Stimulated activated naive B cell treated with anti-CD40 and anti-IgM and Interleukin-4, amounts not matched to agents 10 μg/mL and 1 μg/mL and 100 μg/mL, for 72 hours (primary cell): Measurements from ENCODE around the gene AKT3.

ENCODE experiments used
- ATAC-seq, 2 donors: fragments of 150-1000 bp; cut with Tn5 transposase; replicated peaks; 2 replicates each; pipeline ENCODE4 v1.10.0; 2021; ENCODE audit warnings: moderate library complexity in 1 of 2
- DNase-seq: peaks from one replicate; pipeline ENCODE4 v3.0.0; 2021
- H3K27ac Mint-ChIP-seq: one replicate; pipeline ENCODE4 v1.8.0; 2022; ENCODE audit warnings: mild to moderate bottlenecking, mixed read lengths
- H3K27me3 Mint-ChIP-seq, 2 donors: one replicate each; pipeline ENCODE4 v1.8.0; 2022; ENCODE audit warnings: mixed read lengths in 2 of 2
- H3K36me3 Mint-ChIP-seq, 2 donors: one replicate each; pipeline ENCODE4 v1.8.0; 2022; ENCODE audit warnings: mixed read lengths in 2 of 2, mild to moderate bottlenecking in 1 of 2
- H3K4me1 Mint-ChIP-seq, 2 donors: one replicate each; pipeline ENCODE4 v1.8.0; 2022; ENCODE audit warnings: mixed read lengths in 2 of 2, mild to moderate bottlenecking in 1 of 2
- H3K4me3 Mint-ChIP-seq, 2 donors: one replicate each; pipeline ENCODE4 v1.8.0; 2022; ENCODE audit warnings: mild to moderate bottlenecking in 2 of 2, mixed read lengths in 2 of 2, moderate library complexity in 1 of 2
- H3K9me3 Mint-ChIP-seq, 2 donors: one replicate each; pipeline ENCODE4 v1.8.0; 2022; ENCODE audit warnings: mixed read lengths in 2 of 2, mild to moderate bottlenecking in 1 of 2

The AKT3 gene

GRCh38 chr1:243572940-243573339, 277.1 kb downstream of the AKT3 start:
- Mint-ChIP-seq H3K4me3 (no peak overlapping the region), H3K9me3 (peaks cover 5 to 7% of the 10 kb centered on the region in 2 donors), H3K27me3 (no peaks in the 10 kb centered on the region), H3K4me1 (peaks cover 3 to 10% of the 10 kb centered on the region in 2 donors), H3K36me3 (peaks cover 26 to 41% of the 10 kb centered on the region in 2 donors), H3K27ac (no peak overlapping the region)
- no peak for DNase-seq
- ATAC-seq, result no peak

- H3K4me1 Mint-ChIP-seq, result peaks cover 0 to 4% of the 10 kb centered on the region in 2 donors
- no peak for DNase-seq
Observed at GRCh38 chr1:243568793-243569192, 281.2 kb downstream of the AKT3 start.

DNA sequence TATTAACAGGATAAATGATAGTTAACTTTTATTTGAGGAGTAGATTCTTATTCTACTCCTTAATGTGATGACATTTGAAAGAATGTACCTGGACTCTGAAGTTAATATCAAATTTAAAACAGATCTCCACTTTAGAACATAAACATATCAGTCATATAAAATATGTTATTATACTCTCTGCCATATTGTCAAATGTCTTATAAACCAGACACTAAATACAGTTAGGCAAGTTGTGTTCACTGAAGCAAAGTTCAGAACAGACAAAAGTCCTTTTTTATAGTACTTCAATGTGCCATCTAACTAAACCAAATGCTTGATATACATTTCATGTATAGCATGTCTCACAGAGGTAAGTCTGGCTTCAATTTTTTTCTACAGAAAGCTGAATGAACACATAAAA, 285.2 kb downstream of the AKT3 start:
- DNase-seq, result no peak
- no peaks in the 10 kb centered on the region for H3K27me3 Mint-ChIP-seq
- H3K36me3 Mint-ChIP-seq, result peaks cover 25 to 40% of the 10 kb centered on the region in 2 donors
- no peak overlapping the region for H3K27ac Mint-ChIP-seq
- H3K4me1 Mint-ChIP-seq, result peaks cover 0 to 4% of the 10 kb centered on the region in 2 donors
- ATAC-seq, result no peak
- no peak overlapping the region for H3K4me3 Mint-ChIP-seq
- H3K9me3 Mint-ChIP-seq, result peaks cover 0 to 6% of the 10 kb centered on the region in 2 donors

More at GRCh38 chr1:243568793-243569192, 281.2 kb downstream of the AKT3 start:
- no peaks in the 10 kb centered on the region for H3K9me3 Mint-ChIP-seq
- peaks cover 17 to 32% of the 10 kb centered on the region in 2 donors for H3K36me3 Mint-ChIP-seq
- ATAC-seq, result no peak
- H3K27me3 Mint-ChIP-seq, result no peaks in the 10 kb centered on the region
- H3K27ac Mint-ChIP-seq, result no peak overlapping the region
- no peak overlapping the region for H3K4me3 Mint-ChIP-seq

GRCh38 chr1:243563732-243564131, 286.3 kb downstream of the AKT3 start:
- Mint-ChIP-seq H3K27me3 (no peaks in the 10 kb centered on the region), H3K9me3 (peaks cover 0 to 6% of the 10 kb centered on the region in 2 donors), H3K27ac (no peak overlapping the region), H3K4me1 (peaks cover 0 to 4% of the 10 kb centered on the region in 2 donors), H3K36me3 (peaks cover 27 to 41% of the 10 kb centered on the region in 2 donors), H3K4me3 (no peak overlapping the region)
- ATAC-seq (no peak), DNase-seq (no peak)

DNA sequence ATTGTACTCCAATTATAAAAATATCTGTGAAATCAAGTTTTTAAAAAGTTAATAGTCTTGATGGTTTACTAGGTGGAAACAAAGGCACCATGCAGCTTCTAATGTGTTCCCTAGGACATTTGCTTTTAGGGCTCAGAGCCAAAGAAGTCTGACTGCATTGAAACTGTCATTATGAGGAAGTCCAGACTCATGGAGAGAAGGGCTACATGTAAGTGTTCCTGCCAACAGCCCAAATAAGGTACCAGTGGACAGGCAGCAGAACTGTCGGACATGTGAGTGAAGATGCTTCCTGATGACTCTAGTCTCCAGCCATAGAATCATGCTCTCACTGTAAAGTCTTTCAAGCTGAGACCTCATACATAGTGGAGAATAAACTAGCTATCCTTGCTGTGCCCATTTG, 287.6 kb downstream of the AKT3 start:
- Mint-ChIP-seq H3K4me3 (no peak overlapping the region), H3K4me1 (peaks cover 0 to 4% of the 10 kb centered on the region in 2 donors), H3K27ac (no peak overlapping the region), H3K9me3 (peaks cover 0 to 6% of the 10 kb centered on the region in 2 donors), H3K27me3 (no peaks in the 10 kb centered on the region), H3K36me3 (peaks cover 25 to 35% of the 10 kb centered on the region in 2 donors)
- ATAC-seq (no peak), DNase-seq (no peak)

DNA sequence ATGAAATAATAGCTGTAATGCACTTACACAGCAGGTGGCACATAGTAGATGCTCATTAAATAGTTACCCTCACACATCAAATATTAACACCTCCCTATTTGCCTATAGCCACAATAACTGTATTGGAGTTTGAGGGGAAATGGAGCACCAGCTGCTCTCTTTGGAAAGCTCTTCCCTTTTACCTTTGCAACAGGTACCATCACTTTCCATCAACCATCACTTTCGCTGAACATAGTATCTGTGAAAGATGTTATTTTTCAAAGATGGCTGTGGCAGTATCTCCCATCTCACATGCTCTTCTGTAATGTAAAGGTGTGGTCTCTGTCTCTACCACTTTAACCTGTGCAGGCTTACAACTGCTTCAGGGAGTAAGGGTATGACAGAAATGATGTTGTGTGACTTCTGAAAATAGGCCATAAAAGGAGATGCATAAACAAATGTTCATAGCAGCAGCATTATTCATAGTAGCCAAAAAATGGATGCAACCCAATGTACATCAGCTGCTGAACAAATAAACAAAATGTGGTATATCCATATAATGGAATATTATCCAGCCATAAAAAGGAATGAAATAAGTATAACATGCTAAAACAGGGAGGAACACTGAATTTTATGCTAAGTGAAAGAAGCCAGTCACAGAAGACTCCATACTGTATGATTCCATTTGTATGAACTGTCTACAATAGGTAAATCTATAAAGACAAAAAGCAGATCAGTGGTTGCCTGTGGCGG, 288.3 kb downstream of the AKT3 start:
- Mint-ChIP-seq H3K4me1 (peaks cover 0 to 4% of the 10 kb centered on the region in 2 donors), H3K27me3 (no peaks in the 10 kb centered on the region), H3K9me3 (peaks cover 0 to 6% of the 10 kb centered on the region in 2 donors), H3K36me3 (peaks cover 20 to 29% of the 10 kb centered on the region in 2 donors), H3K4me3 (no peak overlapping the region), H3K27ac (no peak overlapping the region)
- DNase-seq (no peak), ATAC-seq (no peak)

- no peaks in the 10 kb centered on the region for H3K4me1 Mint-ChIP-seq
- ATAC-seq (no peak), DNase-seq (no peak)
- no peak overlapping the region for H3K27ac Mint-ChIP-seq
- H3K27me3 Mint-ChIP-seq, result no peaks in the 10 kb centered on the region
- no peak overlapping the region for H3K4me3 Mint-ChIP-seq
- H3K36me3 Mint-ChIP-seq, result peaks cover 17 to 20% of the 10 kb centered on the region in 2 donors
- H3K9me3 Mint-ChIP-seq, result peaks cover 0 to 6% of the 10 kb centered on the region in 2 donors
Observed at GRCh38 chr1:243559575-243560162, 290.4 kb downstream of the AKT3 start.

- no peaks in the 10 kb centered on the region for H3K27me3 Mint-ChIP-seq
- H3K27ac Mint-ChIP-seq, result no peak overlapping the region
- ATAC-seq, result no peak
- no peak overlapping the region for H3K4me3 Mint-ChIP-seq
- H3K4me1 Mint-ChIP-seq, result no peaks in the 10 kb centered on the region
- peaks cover 16 to 20% of the 10 kb centered on the region in 2 donors for H3K36me3 Mint-ChIP-seq
- H3K9me3 Mint-ChIP-seq, result peaks cover 0 to 6% of the 10 kb centered on the region in 2 donors
- no peak for DNase-seq
Observed at GRCh38 chr1:243558576-243558975, 291.5 kb downstream of the AKT3 start.

- no peaks in the 10 kb centered on the region for H3K27me3 Mint-ChIP-seq
- H3K9me3 Mint-ChIP-seq, result peaks cover 0 to 6% of the 10 kb centered on the region in 2 donors
- H3K36me3 Mint-ChIP-seq, result peaks cover 15 to 20% of the 10 kb centered on the region in 2 donors
- no peaks in the 10 kb centered on the region for H3K4me1 Mint-ChIP-seq
- H3K27ac Mint-ChIP-seq, result no peak overlapping the region
- no peak for ATAC-seq
- DNase-seq, result no peak
- no peak overlapping the region for H3K4me3 Mint-ChIP-seq
Observed at GRCh38 chr1:243557866-243558265, 292.2 kb downstream of the AKT3 start.

DNA sequence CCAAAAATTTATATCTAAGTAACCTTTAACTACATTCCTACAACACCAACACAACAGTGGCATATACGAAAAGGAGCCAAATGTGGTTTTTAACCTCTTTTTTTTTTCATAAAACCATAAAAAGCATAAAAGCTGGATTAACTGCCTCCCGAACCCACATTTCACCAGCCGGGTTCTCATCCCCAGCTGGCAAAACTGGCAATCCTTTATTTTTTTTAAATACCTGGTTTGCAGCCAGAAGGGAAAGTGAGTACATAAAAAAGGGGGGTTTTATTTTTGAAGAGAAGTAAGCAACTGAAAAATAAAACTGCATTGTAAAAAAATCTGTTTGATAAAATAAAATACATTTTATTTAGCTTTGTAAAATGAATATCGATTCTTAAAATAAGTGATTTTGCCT, 295.4 kb downstream of the AKT3 start:
- no peaks in the 10 kb centered on the region for H3K27me3 Mint-ChIP-seq
- peaks cover 7 to 10% of the 10 kb centered on the region in 2 donors for H3K36me3 Mint-ChIP-seq
- no peak for ATAC-seq

GRCh38 chr1:243553090-243553489, 297.0 kb downstream of the AKT3 start:
- no peak for ATAC-seq
- Mint-ChIP-seq H3K4me3 (no peak overlapping the region), H3K36me3 (peaks cover 7 to 13% of the 10 kb centered on the region in 2 donors), H3K27ac (no peak overlapping the region), H3K4me1 (peaks cover 0 to 7% of the 10 kb centered on the region in 2 donors), H3K9me3 (no peaks in the 10 kb centered on the region), H3K27me3 (no peaks in the 10 kb centered on the region)
- no peak for DNase-seq

More for the DNA sequence above, 295.4 kb downstream of the AKT3 start:
- no peak overlapping the region for H3K4me3 Mint-ChIP-seq
- no peaks in the 10 kb centered on the region for H3K9me3 Mint-ChIP-seq
- H3K27ac Mint-ChIP-seq, result no peak overlapping the region
- no peaks in the 10 kb centered on the region for H3K4me1 Mint-ChIP-seq
- no peak for DNase-seq

GRCh38 chr1:243550276-243550675, 299.8 kb downstream of the AKT3 start:
- DNase-seq, result no peak
- H3K4me3 Mint-ChIP-seq, result no peak overlapping the region
- H3K9me3 Mint-ChIP-seq, result peaks cover 0 to 2% of the 10 kb centered on the region in 2 donors
- H3K36me3 Mint-ChIP-seq, result peaks cover 13 to 24% of the 10 kb centered on the region in 2 donors
- ATAC-seq, result no peak
- no peak overlapping the region for H3K27ac Mint-ChIP-seq
- no peaks in the 10 kb centered on the region for H3K27me3 Mint-ChIP-seq
- H3K4me1 Mint-ChIP-seq, result peaks cover 0 to 7% of the 10 kb centered on the region in 2 donors

GRCh38 chr1:243549791-243550190, 300.3 kb downstream of the AKT3 start:
- H3K9me3 Mint-ChIP-seq, result peaks cover 0 to 2% of the 10 kb centered on the region in 2 donors
- ATAC-seq, result no peak
- H3K36me3 Mint-ChIP-seq, result peaks cover 13 to 24% of the 10 kb centered on the region in 2 donors
- no peaks in the 10 kb centered on the region for H3K27me3 Mint-ChIP-seq
- no peak overlapping the region for H3K4me3 Mint-ChIP-seq
- no peak for DNase-seq
- no peak overlapping the region for H3K27ac Mint-ChIP-seq
- H3K4me1 Mint-ChIP-seq, result peaks cover 0 to 7% of the 10 kb centered on the region in 2 donors

GRCh38 chr1:243549108-243549507, 300.9 kb downstream of the AKT3 start:
- DNase-seq (no peak), ATAC-seq (no peak)
- Mint-ChIP-seq H3K27ac (no peak overlapping the region), H3K27me3 (no peaks in the 10 kb centered on the region), H3K4me3 (no peak overlapping the region), H3K9me3 (peaks cover 0 to 2% of the 10 kb centered on the region in 2 donors), H3K36me3 (peaks cover 15 to 27% of the 10 kb centered on the region in 2 donors), H3K4me1 (peaks cover 0 to 7% of the 10 kb centered on the region in 2 donors)

GRCh38 chr1:243548516-243548915, 301.5 kb downstream of the AKT3 start:
- H3K4me1 Mint-ChIP-seq, result peaks cover 0 to 7% of the 10 kb centered on the region in 2 donors
- ATAC-seq (no peak), DNase-seq (no peak)
- H3K27ac Mint-ChIP-seq, result no peak overlapping the region
- peaks cover 19 to 32% of the 10 kb centered on the region in 2 donors for H3K36me3 Mint-ChIP-seq
- H3K4me3 Mint-ChIP-seq, result no peak overlapping the region
- no peaks in the 10 kb centered on the region for H3K27me3 Mint-ChIP-seq
- H3K9me3 Mint-ChIP-seq, result peaks cover 0 to 2% of the 10 kb centered on the region in 2 donors
